Gastroesophageal sphincter (tissue), 4 donors: ENCODE data around the gene RUNX3. TPM values are rescaled to one million over a fixed set of nuclear protein-coding genes. Genes with fewer than 3 reads are reported as not detected.

ENCODE experiments used
- ATAC-seq: fragments of 150-250 bp; one replicate; pipeline ENCODE4 v1.9.1; 2016; ENCODE audit warnings: mild to moderate bottlenecking, moderate library complexity
- H3K27ac ChIP-seq, 4 donors: fragments of 200-600 bp; sonication (generic) in 3 of 4; 1 replicate in 3 of 4; 2 replicates in 1 of 4; pipeline ENCODE4 v1.5.1; 2016 to 2019
- H3K27me3 ChIP-seq: fragments of 200-600 bp; sonication (generic); one replicate; pipeline ENCODE4 v1.5.1; 2019
- H3K36me3 ChIP-seq, 2 donors: fragments of 200-600 bp; sonication (generic); one replicate each; pipeline ENCODE4 v1.5.1; 2019; ENCODE audit warnings: control low read depth in 1 of 2
- H3K4me1 ChIP-seq, 3 donors: fragments of 200-600 bp; sonication (generic); 1 replicate in 2 of 3; 2 replicates in 1 of 3; pipeline ENCODE4 v1.5.1; 2016 to 2019; ENCODE audit warnings: control low read depth in 2 of 3
- H3K4me3 ChIP-seq, 2 donors: fragments of 200-600 bp; sonication (generic); one replicate each; pipeline ENCODE4 v1.5.1; 2019; ENCODE audit warnings: mild to moderate bottlenecking in 1 of 2, moderate library complexity in 1 of 2
- H3K9me3 ChIP-seq, 3 donors: fragments of 200-600 bp; sonication (generic); one replicate each; pipeline ENCODE4 v1.5.1; 2017 to 2019; ENCODE audit warnings: control low read depth in 2 of 3
- CTCF ChIP-seq, 4 experiments: fragments of 200-600 bp in 2 of 4; fragments of 450-650 bp in 2 of 4; sonication (generic) in 1 of 4; IDR thresholded peaks; one replicate each; pipeline ENCODE4 v1.5.1; 2017 to 2019; ENCODE audit warnings: antibody characterized with exemption in 4 of 4, mild to moderate bottlenecking in 2 of 4, moderate library complexity in 2 of 4
- EP300 ChIP-seq: sonication (generic); formaldehyde crosslinking; IDR thresholded peaks from one replicate; pipeline ENCODE4 v1.6.1; 2017; ENCODE audit warnings: antibody characterized with exemption, mild to moderate bottlenecking
- POLR2A ChIP-seq, 2 donors: fragments of 450-650 bp; IDR thresholded peaks; one replicate each; pipeline ENCODE4 v1.6.1; 2017; ENCODE audit warnings: antibody characterized with exemption in 2 of 2, mild to moderate bottlenecking in 2 of 2, moderate library complexity in 1 of 2
- POLR2AphosphoS5 ChIP-seq: sonication (generic); formaldehyde crosslinking; IDR thresholded peaks from one replicate; pipeline ENCODE4 v1.6.1; 2017; ENCODE audit warnings: antibody characterized with exemption
- WGBS, 2 donors: methylation state at CpG; one replicate each; pipeline ENCODE4 v1.1.5; 2018; ENCODE audit warnings: low coverage in 1 of 2; 5-methylcytosine and 5-hydroxymethylcytosine counted together
- total RNA-seq, 4 donors: library from RNA; depleted of rRNA; stranded (reverse); fragments of >200 nt; gene quantifications; one replicate each; pipeline ENCODE4 v1.1.0, GENCODE V29; 2016

Gene RUNX3
- total RNA-seq, 4 donors from 2014 or later = 0.62 to 2.0 (median 1.3) TPM

- TF ChIP-seq POLR2AphosphoS5 (no peak), EP300 (no peak), POLR2A (IDR thresholded peaks at IDR 0.05) (no peak), CTCF (IDR thresholded peaks at IDR 0.05) (no peak)
- Histone ChIP-seq H3K36me3 (no peaks in the 10 kb centered on the region), H3K27ac (no peak overlapping the region), H3K4me3 (no peak overlapping the region), H3K27me3 (peaks cover 56% of the 10 kb centered on the region), H3K9me3 (no peaks in the 10 kb centered on the region), H3K4me1 (no peaks in the 10 kb centered on the region)
- no peak for ATAC-seq
- WGBS, 2 donors = 67 to 90% methylated on average over 4 to 7 of the region's 11 CpGs
Observed at GRCh38 chr1:24871306-24871901, 58.7 kb downstream of the RUNX3 start.

- TF ChIP-seq CTCF (IDR thresholded peaks at IDR 0.05) (no peak), POLR2AphosphoS5 (no peak), POLR2A (IDR thresholded peaks at IDR 0.05) (no peak)
- no peak for ATAC-seq
- WGBS, 2 donors = 68% methylated on average over 5 of the region's 20 CpGs; no CpG with 5 or more reads in 1 of the 2 donors
Observed at GRCh38 chr1:24870551-24871195, 59.4 kb downstream of the RUNX3 start.

GRCh38 chr1:24868016-24868875 lies 61.8 kb downstream of the RUNX3 start:
- Histone ChIP-seq H3K36me3 (no peaks in the 10 kb centered on the region), H3K9me3 (no peaks in the 10 kb centered on the region), H3K4me3 (no peak overlapping the region), H3K27me3 (peaks cover 67% of the 10 kb centered on the region), H3K27ac (no peak overlapping the region), H3K4me1 (no peaks in the 10 kb centered on the region)
- TF ChIP-seq POLR2A (IDR thresholded peaks at IDR 0.05) = no peak
- TF ChIP-seq EP300 = no peak
- TF ChIP-seq POLR2AphosphoS5 = no peak
- TF ChIP-seq CTCF (IDR thresholded peaks at IDR 0.05) = no peak
- WGBS, 2 donors = 87% methylated on average over 9 of the region's 22 CpGs; no CpG with 5 or more reads in 1 of the 2 donors
- no peak for ATAC-seq

More at GRCh38 chr1:24870551-24871195, 59.4 kb downstream of the RUNX3 start:
- peaks cover 59% of the 10 kb centered on the region for H3K27me3 ChIP-seq
- no peak overlapping the region for H3K27ac ChIP-seq
- no peaks in the 10 kb centered on the region for H3K36me3 ChIP-seq
- no peaks in the 10 kb centered on the region for H3K4me1 ChIP-seq
- H3K9me3 ChIP-seq = no peaks in the 10 kb centered on the region
- no peak overlapping the region for H3K4me3 ChIP-seq

GRCh38 chr1:24867084-24867870 lies 62.8 kb downstream of the RUNX3 start:
- H3K4me1 ChIP-seq = no peaks in the 10 kb centered on the region

More at GRCh38 chr1:24867084-24867870, 62.8 kb downstream of the RUNX3 start:
- peaks cover 74% of the 10 kb centered on the region for H3K27me3 ChIP-seq
- TF ChIP-seq CTCF (IDR thresholded peaks at IDR 0.05) = no peak
- TF ChIP-seq POLR2AphosphoS5 = no peak
- TF ChIP-seq POLR2A (IDR thresholded peaks at IDR 0.05) = no peak
- TF ChIP-seq EP300 = no peak
- H3K36me3 ChIP-seq = no peaks in the 10 kb centered on the region
- H3K27ac ChIP-seq = no peak overlapping the region
- H3K9me3 ChIP-seq = no peaks in the 10 kb centered on the region
- no peak overlapping the region for H3K4me3 ChIP-seq
- 17 to 29% methylated on average over 1 to 13 of the region's 18 CpGs for WGBS, 2 donors
- ATAC-seq = no peak
